Tibial nerve (tissue), 4 donors: ENCODE results near the gene CLNK.

Experiments used
- EP300 ChIP-seq, 2 donors: sonication (generic); formaldehyde crosslinking; IDR thresholded peaks; one replicate each; pipeline ENCODE4 v1.6.1; 2017; ENCODE audit warnings: antibody characterized with exemption in 2 of 2, mild to moderate bottlenecking in 1 of 2
- POLR2A ChIP-seq, 2 donors: fragments of 450-650 bp; IDR thresholded peaks; one replicate each; pipeline ENCODE4 v1.6.1; 2017; ENCODE audit warnings: antibody characterized with exemption in 2 of 2, mild to moderate bottlenecking in 2 of 2, moderate library complexity in 2 of 2
- TF ChIP-seq, protein P1 (sequence below), 5 experiments: fragments of 200-600 bp in 3 of 5; fragments of 450-650 bp in 2 of 5; sonication (generic) in 3 of 5; IDR thresholded peaks; one replicate each; pipeline ENCODE4 v1.5.1; 2016 to 2019; ENCODE audit warnings: antibody characterized with exemption in 5 of 5, mild to moderate bottlenecking in 3 of 5, moderate library complexity in 2 of 5

DNA sequence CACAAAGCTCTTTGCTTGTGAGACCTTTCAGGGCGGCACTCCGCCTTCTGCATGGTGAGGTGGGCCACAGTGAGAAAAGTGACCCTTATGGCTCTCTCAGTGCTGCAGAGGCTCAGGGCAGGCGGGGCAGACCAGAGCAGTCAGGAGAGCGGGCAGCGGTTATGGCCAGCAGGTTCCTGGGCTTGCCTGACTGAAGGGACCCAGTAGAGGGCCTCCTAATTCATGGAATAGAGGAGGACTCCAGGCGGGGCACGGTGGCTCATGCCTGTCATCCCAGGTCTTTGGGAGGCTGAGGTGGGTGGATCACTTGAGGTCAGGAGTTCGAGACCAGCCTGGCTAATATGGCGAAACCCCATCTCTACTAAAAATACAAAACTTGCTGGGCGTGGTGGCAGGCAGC, 91.4 kb downstream of the CLNK start:
- TF ChIP-seq POLR2A (IDR thresholded peaks at IDR 0.05) = no peak
- TF ChIP-seq, protein P1, sequence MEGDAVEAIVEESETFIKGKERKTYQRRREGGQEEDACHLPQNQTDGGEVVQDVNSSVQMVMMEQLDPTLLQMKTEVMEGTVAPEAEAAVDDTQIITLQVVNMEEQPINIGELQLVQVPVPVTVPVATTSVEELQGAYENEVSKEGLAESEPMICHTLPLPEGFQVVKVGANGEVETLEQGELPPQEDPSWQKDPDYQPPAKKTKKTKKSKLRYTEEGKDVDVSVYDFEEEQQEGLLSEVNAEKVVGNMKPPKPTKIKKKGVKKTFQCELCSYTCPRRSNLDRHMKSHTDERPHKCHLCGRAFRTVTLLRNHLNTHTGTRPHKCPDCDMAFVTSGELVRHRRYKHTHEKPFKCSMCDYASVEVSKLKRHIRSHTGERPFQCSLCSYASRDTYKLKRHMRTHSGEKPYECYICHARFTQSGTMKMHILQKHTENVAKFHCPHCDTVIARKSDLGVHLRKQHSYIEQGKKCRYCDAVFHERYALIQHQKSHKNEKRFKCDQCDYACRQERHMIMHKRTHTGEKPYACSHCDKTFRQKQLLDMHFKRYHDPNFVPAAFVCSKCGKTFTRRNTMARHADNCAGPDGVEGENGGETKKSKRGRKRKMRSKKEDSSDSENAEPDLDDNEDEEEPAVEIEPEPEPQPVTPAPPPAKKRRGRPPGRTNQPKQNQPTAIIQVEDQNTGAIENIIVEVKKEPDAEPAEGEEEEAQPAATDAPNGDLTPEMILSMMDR (IDR thresholded peaks at IDR 0.05) = no peak
- TF ChIP-seq EP300 (IDR thresholded peaks at IDR 0.05) = no peak
